Neuronal stem cell (in vitro differentiated cells): Measurements from ENCODE around the gene DEPP1.

Experiments used
- DNase-seq: peaks from one replicate; pipeline ENCODE4 v3.0.0-alpha.2; 2013; ENCODE audit warnings: low spot score
- H2AFZ ChIP-seq: one replicate; pipeline ENCODE4 v1.6.1; 2013; ENCODE audit warnings: mild to moderate bottlenecking, low read length, inconsistent platforms
- H2AK5ac ChIP-seq: 2 replicates; pipeline ENCODE4 v1.6.1; 2013; ENCODE audit warnings: low read depth, mild to moderate bottlenecking, inconsistent platforms, low read length, moderate library complexity, mixed read lengths
- H2BK120ac ChIP-seq: 2 replicates; pipeline ENCODE4 v1.6.1; 2013; ENCODE audit warnings: low read depth, mild to moderate bottlenecking, inconsistent platforms, low read length, moderate library complexity, mixed read lengths
- H2BK12ac ChIP-seq: one replicate; pipeline ENCODE4 v1.6.1; 2013; ENCODE audit warnings: low read length, inconsistent platforms
- H2BK15ac ChIP-seq: 2 replicates; pipeline ENCODE4 v1.6.1; 2013; ENCODE audit warnings: mild to moderate bottlenecking, low read length, inconsistent platforms, mixed read lengths
- H2BK5ac ChIP-seq: one replicate; pipeline ENCODE4 v1.6.1; 2013; ENCODE audit warnings: inconsistent platforms, mild to moderate bottlenecking, low read length, moderate library complexity
- H3K14ac ChIP-seq: one replicate; pipeline ENCODE4 v1.6.1; 2013; ENCODE audit warnings: low read length, inconsistent platforms
- H3K18ac ChIP-seq: 2 replicates; pipeline ENCODE4 v1.6.1; 2013; ENCODE audit warnings: low read length, inconsistent platforms
- H3K23ac ChIP-seq: 2 replicates; pipeline ENCODE4 v1.6.1; 2013; ENCODE audit warnings: low read depth, mild to moderate bottlenecking, mixed read lengths, low read length, inconsistent platforms; ENCODE audit not compliant: poor library complexity
- H3K27ac ChIP-seq: replicated peaks from 3 replicates; pipeline ENCODE4 v1.5.1; 2013; ENCODE audit warnings: low read length, inconsistent platforms
- H3K27me3 ChIP-seq, 3 experiments: 2 replicates each; pipeline ENCODE4 v1.6.1; 2013; ENCODE audit warnings: low read length in 3 of 3, mild to moderate bottlenecking in 2 of 3, inconsistent platforms in 1 of 3, low read depth in 1 of 3, mixed read lengths in 1 of 3, moderate library complexity in 1 of 3; ENCODE audit not compliant: control insufficient read depth in 3 of 3, insufficient read depth in 3 of 3
- H3K36me3 ChIP-seq, 2 donors: replicated peaks in 1 of 2; 2 replicates each; pipeline ENCODE4 v1.6.1; 2013; ENCODE audit warnings: low read length in 2 of 2; ENCODE audit not compliant: control insufficient read depth in 2 of 2, insufficient read depth in 2 of 2
- H3K4ac ChIP-seq: 2 replicates; pipeline ENCODE4 v1.6.1; 2013; ENCODE audit warnings: inconsistent platforms, mild to moderate bottlenecking, low read length, moderate library complexity
- H3K4me1 ChIP-seq, 2 donors: 1 replicate in 1 of 2; 2 replicates in 1 of 2; pipeline ENCODE4 v1.6.1; 2013; ENCODE audit warnings: low read length in 2 of 2, low read depth in 1 of 2; ENCODE audit not compliant: control insufficient read depth in 2 of 2, insufficient read depth in 1 of 2
- H3K4me2 ChIP-seq: one replicate; pipeline ENCODE4 v1.6.1; 2013; ENCODE audit warnings: mild to moderate bottlenecking, low read length, inconsistent platforms; ENCODE audit not compliant: insufficient read depth, poor library complexity, severe bottlenecking
- H3K4me3 ChIP-seq, 2 donors: 2 replicates each; pipeline ENCODE4 v1.5.1; 2013; ENCODE audit warnings: low read length in 2 of 2, mild to moderate bottlenecking in 2 of 2, inconsistent platforms in 1 of 2, moderate library complexity in 1 of 2
- H3K79me1 ChIP-seq: one replicate; pipeline ENCODE4 v1.6.1; 2013; ENCODE audit warnings: low read depth, mild to moderate bottlenecking, inconsistent platforms, low read length, moderate library complexity
- H3K9ac ChIP-seq: one replicate; pipeline ENCODE4 v1.6.1; 2013; ENCODE audit warnings: mild to moderate bottlenecking, low read depth, low read length, inconsistent platforms; ENCODE audit not compliant: poor library complexity
- H3K9me3 ChIP-seq, 2 donors: replicated peaks in 1 of 2; 2 replicates each; pipeline versions ENCODE3 to v1.6.1; 2013; ENCODE audit warnings: low read length in 2 of 2, mild to moderate bottlenecking in 2 of 2, inconsistent platforms in 1 of 2, low read depth in 1 of 2, mixed read lengths in 1 of 2, moderate library complexity in 1 of 2; ENCODE audit not compliant: control insufficient read depth in 2 of 2, insufficient read depth in 1 of 2
- H4K8ac ChIP-seq: one replicate; pipeline ENCODE4 v1.6.1; 2013; ENCODE audit warnings: low read depth, mild to moderate bottlenecking, inconsistent platforms, low read length, moderate library complexity
- H4K91ac ChIP-seq: one replicate; pipeline ENCODE4 v1.6.1; 2013; ENCODE audit warnings: low read length, low read depth, mild to moderate bottlenecking, inconsistent platforms; ENCODE audit not compliant: poor library complexity
- WGBS, 2 donors: extraction: QIAGEN DNeasy Blood & Tissue Kit; methylation state at CpG; one replicate each; pipeline ENCODE4 v1.1.7; 2013; ENCODE audit warnings: missing lambda C conversion rate in 2 of 2, mixed read lengths in 1 of 2; ENCODE audit not compliant: insufficient read length in 2 of 2, insufficient replicate concordance in 1 of 2; ENCODE audit errors: extremely low coverage in 2 of 2; 5-methylcytosine and 5-hydroxymethylcytosine counted together

The DEPP1 gene

DNA sequence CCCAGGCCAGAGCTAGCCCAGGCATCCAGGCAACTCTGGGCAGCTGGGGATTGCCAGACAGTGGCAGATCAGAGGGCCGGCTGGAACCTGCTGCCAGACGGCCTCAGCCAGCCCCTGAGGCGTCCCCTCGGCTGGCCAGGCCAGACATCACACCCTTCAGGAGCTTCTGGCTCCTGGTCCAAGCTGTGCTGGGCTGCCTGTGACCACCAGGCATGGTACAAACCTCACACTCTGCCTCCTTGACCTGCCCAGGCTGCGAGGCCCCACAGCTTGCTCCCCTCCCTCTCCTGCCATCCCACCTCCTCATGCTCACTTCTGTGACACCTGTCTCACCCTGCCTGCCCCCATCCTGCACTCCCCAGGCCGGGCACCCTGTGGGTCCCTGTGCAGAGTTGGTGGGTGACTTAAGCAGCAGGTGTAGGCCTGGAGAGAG is 5.7 kb downstream of the DEPP1 start:
- H3K27me3 ChIP-seq: no peaks in the 10 kb centered on the region
- no peak overlapping the region for H3K27ac ChIP-seq
- peak overlapping the region; percentile 50 for H4K91ac ChIP-seq
- no peak overlapping the region for H2BK12ac ChIP-seq
- peak overlapping the region; percentile 32 for H3K14ac ChIP-seq
- no peaks in the 10 kb centered on the region for H3K36me3 ChIP-seq
- peaks cover 5% of the 10 kb centered on the region for H3K79me1 ChIP-seq
- no CpG with 5 or more reads among the region's 6 CpGs for WGBS, 2 donors
- no peak overlapping the region for H4K8ac ChIP-seq
- DNase-seq: no peak
- peak overlapping the region; percentile 69 for H2BK120ac ChIP-seq
- H2BK15ac ChIP-seq: peak overlapping the region; percentile 46
- H3K18ac ChIP-seq: peak overlapping the region; percentile 84
- H3K23ac ChIP-seq: peak overlapping the region; percentile 77
- no peak overlapping the region for H3K4ac ChIP-seq
- H2AFZ ChIP-seq: no peak overlapping the region
- no peaks in the 10 kb centered on the region for H3K9me3 ChIP-seq
- H3K4me1 ChIP-seq: peaks cover 11 to 18% of the 10 kb centered on the region in 2 donors
- no peak overlapping the region for H3K9ac ChIP-seq
- no peak overlapping the region for H3K4me2 ChIP-seq
- peak overlapping the region; percentile 99 for H2AK5ac ChIP-seq
- H3K4me3 ChIP-seq: peak overlapping the region in 1 of 2 donors; percentile 29
- H2BK5ac ChIP-seq: no peak overlapping the region

DNA sequence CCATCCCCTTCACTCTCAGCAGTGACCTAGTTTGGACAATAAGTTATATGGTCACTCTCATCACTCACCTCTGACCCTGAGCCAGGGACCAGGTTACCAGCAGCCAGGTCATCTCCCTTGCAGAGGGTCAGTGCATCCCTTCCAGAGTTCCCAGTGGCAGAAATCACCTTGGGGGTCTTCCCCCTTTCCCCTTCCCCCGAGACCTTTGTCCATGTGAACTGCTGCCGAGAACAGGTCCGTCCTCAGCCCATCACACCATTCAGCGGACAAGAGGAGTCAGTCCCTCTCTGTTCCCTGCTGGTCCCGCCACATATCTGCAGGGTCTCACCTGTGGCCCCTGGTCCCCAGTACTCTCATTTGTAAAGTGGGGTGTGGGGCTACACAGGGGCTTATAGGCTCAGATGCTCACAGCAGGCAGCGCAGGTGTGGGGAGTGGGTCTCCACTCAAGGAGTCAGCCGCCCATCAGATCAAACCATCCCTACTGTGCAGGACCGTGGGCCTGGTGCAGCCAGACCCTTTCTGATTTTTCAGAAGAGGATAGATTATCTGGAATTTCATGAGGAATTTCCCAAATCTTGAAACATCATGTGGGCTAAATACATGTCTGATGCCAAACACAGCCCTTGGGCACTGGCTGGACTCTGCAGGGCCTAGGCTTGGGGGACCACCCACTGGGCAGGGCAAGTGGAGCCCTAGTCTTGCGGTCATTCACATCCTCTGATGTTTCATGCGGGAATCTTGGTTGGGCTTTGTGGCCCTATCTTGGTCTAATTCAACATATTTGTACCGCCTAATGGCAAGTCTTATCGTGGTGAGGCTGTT is 6.5 kb downstream of the DEPP1 start:
- Histone ChIP-seq H3K4me2 (no peak overlapping the region), H3K9ac (no peak overlapping the region), H3K18ac (no peak overlapping the region), H3K79me1 (peaks cover 5% of the 10 kb centered on the region), H2AK5ac (no peak overlapping the region), H3K4me3 (no peak overlapping the region), H3K4me1 (peaks cover 8 to 18% of the 10 kb centered on the region in 2 donors), H2BK120ac (no peak overlapping the region), H2BK15ac (no peak overlapping the region), H3K14ac (no peak overlapping the region), H3K9me3 (no peaks in the 10 kb centered on the region), H3K23ac (no peak overlapping the region), H3K27me3 (no peaks in the 10 kb centered on the region), H3K27ac (no peak overlapping the region), H2BK5ac (no peak overlapping the region), H3K36me3 (no peaks in the 10 kb centered on the region), H4K8ac (no peak overlapping the region), H2BK12ac (no peak overlapping the region), H3K4ac (no peak overlapping the region), H4K91ac (no peak overlapping the region), H2AFZ (no peak overlapping the region)
- DNase-seq: no peak
- whole genome bisulfite sequencing, 2 donors: no CpG with 5 or more reads among the region's 12 CpGs

DNA sequence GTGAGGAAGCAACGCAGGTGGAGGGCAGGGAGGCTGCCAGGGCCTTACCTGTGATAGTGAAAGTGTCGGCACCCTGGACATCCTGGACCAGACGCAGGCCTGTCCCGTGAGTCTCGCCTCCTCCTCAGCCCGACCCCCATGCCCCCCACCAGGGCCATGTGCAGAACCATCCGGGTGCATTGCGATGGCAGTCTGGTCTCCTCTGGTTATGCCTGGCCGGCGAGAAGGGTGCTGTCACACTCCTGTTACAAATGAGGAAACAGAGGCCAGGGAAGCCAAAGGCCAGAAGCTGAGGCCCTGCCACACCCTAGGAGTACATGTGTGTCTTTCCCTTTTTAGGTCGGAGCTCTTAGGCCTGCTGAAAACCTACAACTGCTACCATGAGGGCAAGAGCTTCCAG is 7.2 kb downstream of the DEPP1 start:
- Histone ChIP-seq H4K91ac (no peak overlapping the region), H3K9ac (peak overlapping the region; percentile 47), H3K18ac (peak overlapping the region; percentile 24), H2BK5ac (no peak overlapping the region), H2BK12ac (no peak overlapping the region), H4K8ac (no peak overlapping the region), H2AK5ac (no peak overlapping the region), H2AFZ (no peak overlapping the region), H3K27ac (no peak overlapping the region), H3K4me1 (peaks cover 8 to 20% of the 10 kb centered on the region in 2 donors), H3K23ac (no peak overlapping the region), H3K4me3 (no peak overlapping the region), H2BK15ac (no peak overlapping the region), H2BK120ac (no peak overlapping the region), H3K27me3 (no peaks in the 10 kb centered on the region), H3K4me2 (no peak overlapping the region), H3K79me1 (peaks cover 5% of the 10 kb centered on the region), H3K36me3 (no peaks in the 10 kb centered on the region), H3K4ac (no peak overlapping the region), H3K14ac (no peak overlapping the region), H3K9me3 (no peaks in the 10 kb centered on the region)
- no peak for DNase-seq
- WGBS, 2 donors: no CpG with 5 or more reads among the region's 11 CpGs

DNA sequence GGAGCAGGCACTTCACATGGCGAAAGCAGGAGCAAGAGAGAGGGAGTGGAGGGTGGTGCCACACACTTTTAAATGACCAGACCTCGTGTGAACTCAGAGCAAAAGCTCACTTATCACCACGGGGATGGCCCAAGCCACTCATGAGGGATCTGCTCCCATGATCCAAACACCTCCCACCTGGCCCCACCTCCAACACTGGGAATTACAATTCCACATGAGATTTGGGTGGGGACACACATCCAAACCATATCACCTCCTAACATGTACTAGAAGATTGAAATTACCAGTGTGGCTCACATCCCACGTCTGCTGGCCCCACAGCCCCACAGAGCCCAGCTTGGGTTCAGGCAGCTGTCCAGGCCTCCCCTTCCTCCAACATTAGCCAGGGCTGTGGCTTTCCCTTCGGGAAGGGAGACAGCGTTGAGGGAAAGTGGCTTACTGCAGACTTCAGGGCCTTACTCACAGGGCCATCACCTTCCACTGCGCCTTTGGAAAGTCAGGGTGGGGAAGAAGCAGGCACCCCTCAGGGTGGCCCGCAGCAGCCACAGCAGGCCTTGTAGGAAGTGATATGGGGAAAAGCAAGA is 7.7 kb downstream of the DEPP1 start:
- no peak overlapping the region for H3K18ac ChIP-seq
- no peak overlapping the region for H4K91ac ChIP-seq
- H2AFZ ChIP-seq: no peak overlapping the region
- no peak for DNase-seq
- H3K27ac ChIP-seq: no peak overlapping the region
- H3K4ac ChIP-seq: no peak overlapping the region
- H3K27me3 ChIP-seq: no peaks in the 10 kb centered on the region
- no peak overlapping the region for H2BK12ac ChIP-seq
- WGBS, 2 donors: no CpG with 5 or more reads among the region's 8 CpGs
- H3K36me3 ChIP-seq: no peaks in the 10 kb centered on the region
- no peaks in the 10 kb centered on the region for H3K9me3 ChIP-seq
- H2BK15ac ChIP-seq: no peak overlapping the region
- H3K79me1 ChIP-seq: peaks cover 5% of the 10 kb centered on the region
- H3K4me2 ChIP-seq: no peak overlapping the region
- peaks cover 7 to 20% of the 10 kb centered on the region in 2 donors for H3K4me1 ChIP-seq
- no peak overlapping the region for H3K14ac ChIP-seq
- H4K8ac ChIP-seq: no peak overlapping the region
- no peak overlapping the region for H3K4me3 ChIP-seq
- no peak overlapping the region for H2BK5ac ChIP-seq
- H3K23ac ChIP-seq: no peak overlapping the region
- H2AK5ac ChIP-seq: no peak overlapping the region
- no peak overlapping the region for H2BK120ac ChIP-seq
- H3K9ac ChIP-seq: no peak overlapping the region
